ENCODE results near the gene TGFB2. TPM values are rescaled to one million over a fixed set of nuclear protein-coding genes. Genes with fewer than 3 reads are reported as not detected.

Gene TGFB2
- total RNA-seq, 2 experiments from 2014 or later, result 0.03 to 0.11 TPM

DNA sequence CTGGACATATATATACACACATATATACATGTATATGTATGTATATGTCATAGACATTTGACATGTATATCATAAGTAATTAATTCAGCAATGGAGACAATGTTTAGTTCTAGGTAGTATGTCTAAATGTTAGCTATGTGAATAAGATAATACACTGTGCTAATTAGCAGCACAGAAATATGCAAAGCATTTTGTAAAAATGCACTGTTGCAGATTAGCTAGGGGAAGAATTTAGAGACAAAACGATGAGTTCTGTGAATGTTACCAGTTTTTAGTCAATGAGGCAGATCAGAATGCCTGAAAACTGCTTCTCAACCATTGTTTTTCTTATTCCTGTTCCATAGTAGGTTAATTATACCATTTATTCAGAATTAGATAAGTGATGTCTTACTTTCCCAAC, 86.3 kb downstream of the TGFB2 start:
- no peaks in the 10 kb centered on the region for H3K4me1 ChIP-seq (ENCODE audit: insufficient read depth, low read length, poor library complexity, severe bottlenecking)
- TF ChIP-seq, protein P1, sequence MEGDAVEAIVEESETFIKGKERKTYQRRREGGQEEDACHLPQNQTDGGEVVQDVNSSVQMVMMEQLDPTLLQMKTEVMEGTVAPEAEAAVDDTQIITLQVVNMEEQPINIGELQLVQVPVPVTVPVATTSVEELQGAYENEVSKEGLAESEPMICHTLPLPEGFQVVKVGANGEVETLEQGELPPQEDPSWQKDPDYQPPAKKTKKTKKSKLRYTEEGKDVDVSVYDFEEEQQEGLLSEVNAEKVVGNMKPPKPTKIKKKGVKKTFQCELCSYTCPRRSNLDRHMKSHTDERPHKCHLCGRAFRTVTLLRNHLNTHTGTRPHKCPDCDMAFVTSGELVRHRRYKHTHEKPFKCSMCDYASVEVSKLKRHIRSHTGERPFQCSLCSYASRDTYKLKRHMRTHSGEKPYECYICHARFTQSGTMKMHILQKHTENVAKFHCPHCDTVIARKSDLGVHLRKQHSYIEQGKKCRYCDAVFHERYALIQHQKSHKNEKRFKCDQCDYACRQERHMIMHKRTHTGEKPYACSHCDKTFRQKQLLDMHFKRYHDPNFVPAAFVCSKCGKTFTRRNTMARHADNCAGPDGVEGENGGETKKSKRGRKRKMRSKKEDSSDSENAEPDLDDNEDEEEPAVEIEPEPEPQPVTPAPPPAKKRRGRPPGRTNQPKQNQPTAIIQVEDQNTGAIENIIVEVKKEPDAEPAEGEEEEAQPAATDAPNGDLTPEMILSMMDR (conservative IDR thresholded peaks at IDR 0.05; ENCODE audit: low read length), result no peak
- no peak for TF ChIP-seq EZH2phosphoT487 (IDR thresholded peaks at IDR 0.05; ENCODE audit: borderline replicate concordance, low read depth, low read length)
- H3K27ac ChIP-seq (ENCODE audit: low read depth, low read length, poor library complexity, severe bottlenecking), result no peak overlapping the region
- intact Hi-C loops (cut with micrococcal nuclease; ENCODE audit: unreplicated experiment), result no loop called here
- DNase-seq (ENCODE audit: low spot score), result no peak
- no peak overlapping the region for H3K4me3 ChIP-seq (ENCODE audit: low read depth, low read length, poor library complexity, severe bottlenecking)
- no peaks in the 10 kb centered on the region for H3K9me2 ChIP-seq (ENCODE audit: insufficient read depth, low read length)
- H4K20me1 ChIP-seq (ENCODE audit: insufficient read depth, low read length), result no peaks in the 10 kb centered on the region
- H3K79me2 ChIP-seq (ENCODE audit: insufficient read depth, low read depth, low read length), result no peaks in the 10 kb centered on the region
- no peak overlapping the region for H3K4me2 ChIP-seq (ENCODE audit: low read length)
- H3K36me3 ChIP-seq (ENCODE audit: insufficient read depth, low read length), result no peaks in the 10 kb centered on the region
- no peak overlapping the region for H2AFZ ChIP-seq (ENCODE audit: low read length)
- ChIA-PET CTCF (ENCODE audit: unreplicated experiment) (no interaction called here), POLR2A (interaction anchor here (0.7 to 0.8 kb wide), 2 partner anchors 12 to 189 kb away, joined by 3 to 4 read pairs; no protein-coding TSS in a partner anchor)
- H3K9me3 ChIP-seq (ENCODE audit: low read length), result no peaks in the 10 kb centered on the region
- BruUV-seq (replicated peaks), result no TSS peak

DNA sequence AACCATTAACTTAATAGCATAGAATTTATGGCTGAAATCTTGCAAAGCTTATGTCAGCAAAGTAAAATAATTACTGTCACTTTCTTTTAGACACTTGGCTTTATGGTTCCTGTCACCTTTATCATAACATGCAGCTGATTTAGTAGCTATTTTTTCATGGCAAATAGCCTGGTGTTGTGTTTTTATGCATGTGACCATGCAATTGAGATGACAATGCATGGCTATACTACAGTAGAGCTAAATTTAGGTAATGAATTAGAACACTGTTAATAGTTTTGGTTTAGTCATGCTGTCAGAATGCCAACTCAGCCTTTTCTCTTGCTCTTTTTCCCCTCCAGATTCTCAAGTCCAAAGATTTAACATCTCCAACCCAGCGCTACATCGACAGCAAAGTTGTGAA, 88.6 kb downstream of the TGFB2 start:
- H3K9me3 ChIP-seq (ENCODE audit: low read length), result no peaks in the 10 kb centered on the region
- no peak overlapping the region for H3K27ac ChIP-seq (ENCODE audit: low read depth, low read length, poor library complexity, severe bottlenecking)
- no peak for TF ChIP-seq EZH2phosphoT487 (IDR thresholded peaks at IDR 0.05; ENCODE audit: borderline replicate concordance, low read depth, low read length)
- TF ChIP-seq, protein P1 (conservative IDR thresholded peaks at IDR 0.05; ENCODE audit: low read length), result no peak
- H3K4me3 ChIP-seq (ENCODE audit: low read depth, low read length, poor library complexity, severe bottlenecking), result no peak overlapping the region
- intact Hi-C loops (cut with micrococcal nuclease; ENCODE audit: unreplicated experiment), result no loop called here
- H2AFZ ChIP-seq (ENCODE audit: low read length), result no peak overlapping the region
- ChIA-PET POLR2A (interaction anchor here (1.0 kb wide), 1 partner anchor 133 kb away, joined by 6 read pairs; no protein-coding TSS in a partner anchor), CTCF (ENCODE audit: unreplicated experiment) (no interaction called here)
- H3K4me2 ChIP-seq (ENCODE audit: low read length), result no peak overlapping the region
- H3K36me3 ChIP-seq (ENCODE audit: insufficient read depth, low read length), result no peaks in the 10 kb centered on the region
- no peaks in the 10 kb centered on the region for H3K4me1 ChIP-seq (ENCODE audit: insufficient read depth, low read length, poor library complexity, severe bottlenecking)
- DNase-seq (ENCODE audit: low spot score), result no peak
- no peaks in the 10 kb centered on the region for H3K9me2 ChIP-seq (ENCODE audit: insufficient read depth, low read length)
- no TSS peak for BruUV-seq (replicated peaks)
- no peaks in the 10 kb centered on the region for H4K20me1 ChIP-seq (ENCODE audit: insufficient read depth, low read length)
- no peaks in the 10 kb centered on the region for H3K79me2 ChIP-seq (ENCODE audit: insufficient read depth, low read depth, low read length)

DNA sequence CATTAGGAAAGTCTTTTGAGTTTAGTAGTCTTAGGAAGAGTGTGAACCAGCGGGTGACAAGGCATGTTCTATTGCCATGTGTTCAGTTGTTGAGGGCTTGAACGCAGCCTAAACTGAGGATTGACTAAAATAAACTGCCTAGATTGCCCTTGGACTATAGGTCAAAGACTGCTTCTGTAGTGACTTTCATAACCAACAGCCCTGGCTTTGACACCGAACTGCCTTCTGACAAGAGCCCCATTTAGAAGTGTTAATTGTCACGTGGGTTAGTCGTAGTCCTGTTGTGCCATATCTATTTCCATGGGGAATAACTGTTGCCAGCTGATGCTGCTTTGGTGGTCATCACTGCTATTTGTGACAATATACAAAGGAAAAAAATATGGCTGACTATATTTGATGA, 90.4 kb downstream of the TGFB2 start:
- DNase-seq (ENCODE audit: low spot score), result no peak
- POLR2A ChIA-PET, result no interaction called here
- no peak for TF ChIP-seq EZH2phosphoT487 (IDR thresholded peaks at IDR 0.05; ENCODE audit: borderline replicate concordance, low read depth, low read length)
- TF ChIP-seq, protein P1 (conservative IDR thresholded peaks at IDR 0.05; ENCODE audit: low read length), result no peak
- CTCF ChIA-PET (ENCODE audit: unreplicated experiment), result no interaction called here
- Histone ChIP-seq H3K27ac (ENCODE audit: low read depth, low read length, poor library complexity, severe bottlenecking) (no peak overlapping the region), H3K36me3 (ENCODE audit: insufficient read depth, low read length) (no peaks in the 10 kb centered on the region), H4K20me1 (ENCODE audit: insufficient read depth, low read length) (no peaks in the 10 kb centered on the region), H3K4me1 (ENCODE audit: insufficient read depth, low read length, poor library complexity, severe bottlenecking) (no peaks in the 10 kb centered on the region), H3K4me2 (ENCODE audit: low read length) (no peak overlapping the region), H3K4me3 (ENCODE audit: low read depth, low read length, poor library complexity, severe bottlenecking) (no peak overlapping the region), H3K9me3 (ENCODE audit: low read length) (no peaks in the 10 kb centered on the region), H3K9me2 (ENCODE audit: insufficient read depth, low read length) (no peaks in the 10 kb centered on the region), H3K79me2 (ENCODE audit: insufficient read depth, low read depth, low read length) (no peaks in the 10 kb centered on the region), H2AFZ (ENCODE audit: low read length) (no peak overlapping the region)
- intact Hi-C loops (cut with micrococcal nuclease; ENCODE audit: unreplicated experiment), result no loop called here
- BruUV-seq (replicated peaks), result no TSS peak
